Measurements from ENCODE around the gene STAT3.
"Not testable (repeated sequence)": the region's sequence is repeated elsewhere in the genome, so short reads cannot be mapped to it uniquely, and the experiment has no call there.

STAT3 gene

GRCh38 chr17:42305031-42305330, 83.3 kb downstream of the STAT3 start:
- in situ Hi-C loops (cut with MboI; ENCODE audit: low sequenced_read_pairs), result not testable (repeated sequence)

- in situ Hi-C loops (cut with MboI; ENCODE audit: low sequenced_read_pairs), result no loop called here
Measured at GRCh38 chr17:42304187-42305030, 83.8 kb downstream of the STAT3 start.

DNA sequence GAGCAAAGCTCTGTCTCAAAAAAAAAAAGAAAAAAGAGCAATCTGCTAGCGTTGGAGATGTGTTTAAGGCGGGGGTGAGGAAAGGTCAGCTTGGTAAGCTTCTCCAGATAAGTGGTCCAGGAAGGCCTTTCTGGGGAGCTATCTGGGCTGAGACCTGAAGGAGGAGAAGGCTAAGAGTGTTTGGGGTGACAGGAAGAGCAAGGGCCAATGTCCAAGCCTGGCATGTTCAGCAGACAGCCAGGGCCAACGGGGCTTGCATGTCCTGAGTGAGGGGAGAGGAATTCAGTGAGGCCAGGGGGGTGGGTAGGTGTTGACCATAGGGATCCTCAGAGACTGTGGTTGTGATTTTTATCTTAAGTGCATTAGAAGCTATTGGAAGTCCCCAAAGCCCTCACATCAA, 84.5 kb downstream of the STAT3 start:
- in situ Hi-C loops (cut with MboI; ENCODE audit: low sequenced_read_pairs), result no loop called here

GRCh38 chr17:42301022-42301421, 87.2 kb downstream of the STAT3 start:
- in situ Hi-C loops (cut with MboI; ENCODE audit: low sequenced_read_pairs), result no loop called here

DNA sequence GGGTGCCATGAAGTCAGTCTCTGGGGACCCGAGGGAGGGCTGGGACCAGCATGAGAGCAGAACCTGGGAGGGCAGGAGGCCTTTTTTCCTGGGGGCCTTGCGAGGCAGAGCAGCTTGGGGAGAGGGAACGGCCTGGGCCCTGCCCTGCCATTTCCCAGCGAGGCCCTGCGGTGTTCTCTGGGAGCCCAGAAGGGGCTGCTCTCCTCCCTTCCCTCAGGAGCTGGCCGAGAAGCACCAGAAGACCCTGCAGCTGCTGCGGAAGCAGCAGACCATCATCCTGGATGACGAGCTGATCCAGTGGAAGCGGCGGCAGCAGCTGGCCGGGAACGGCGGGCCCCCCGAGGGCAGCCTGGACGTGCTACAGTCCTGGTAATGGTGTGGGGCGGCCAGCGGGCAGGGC, 88.3 kb downstream of the STAT3 start:
- in situ Hi-C loops (cut with MboI; ENCODE audit: low sequenced_read_pairs), result not testable (repeated sequence)

DNA sequence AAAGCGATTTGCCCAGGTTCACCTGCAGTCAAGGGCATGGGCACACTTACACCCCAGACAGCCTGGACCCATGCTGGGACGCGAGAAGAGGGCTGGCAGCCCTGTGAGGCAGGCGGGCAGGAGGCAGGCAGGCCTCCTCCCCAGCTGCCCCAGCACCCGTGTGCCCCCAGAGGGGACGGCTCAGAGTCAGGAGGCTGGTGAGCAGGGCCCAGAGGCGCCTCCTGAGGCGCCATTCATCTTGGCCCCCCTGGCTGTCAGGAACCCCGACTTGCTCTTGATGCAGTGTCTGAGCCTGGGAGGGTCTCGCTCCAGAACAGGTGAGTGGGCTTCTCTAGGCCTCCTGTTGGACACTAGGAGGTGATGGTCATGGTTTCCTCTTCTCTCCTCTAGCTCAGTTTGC, 88.9 kb downstream of the STAT3 start:
- in situ Hi-C loops (cut with MboI; ENCODE audit: low sequenced_read_pairs), result not testable (repeated sequence)

DNA sequence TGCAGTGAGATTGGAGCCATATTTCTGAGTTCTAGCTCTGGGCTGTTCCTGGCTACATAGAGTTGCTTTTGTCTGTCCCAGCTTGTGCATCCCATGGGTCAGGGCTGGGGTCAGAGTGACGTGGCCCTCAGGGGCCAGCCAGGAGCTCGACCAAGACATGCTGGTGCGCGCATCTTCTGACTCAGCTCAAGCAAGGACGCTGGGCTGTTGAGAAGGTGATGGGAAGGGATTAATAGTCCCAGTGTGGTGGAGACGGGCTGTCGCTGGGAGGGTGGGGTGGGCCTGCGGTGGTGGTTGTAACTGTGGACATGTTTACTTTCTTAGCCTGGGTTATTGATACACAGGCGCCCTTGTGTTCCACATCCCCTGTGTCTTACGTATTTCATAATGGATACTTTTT, 90.5 kb downstream of the STAT3 start:
- in situ Hi-C loops (cut with MboI; ENCODE audit: low sequenced_read_pairs), result not testable (repeated sequence)

DNA sequence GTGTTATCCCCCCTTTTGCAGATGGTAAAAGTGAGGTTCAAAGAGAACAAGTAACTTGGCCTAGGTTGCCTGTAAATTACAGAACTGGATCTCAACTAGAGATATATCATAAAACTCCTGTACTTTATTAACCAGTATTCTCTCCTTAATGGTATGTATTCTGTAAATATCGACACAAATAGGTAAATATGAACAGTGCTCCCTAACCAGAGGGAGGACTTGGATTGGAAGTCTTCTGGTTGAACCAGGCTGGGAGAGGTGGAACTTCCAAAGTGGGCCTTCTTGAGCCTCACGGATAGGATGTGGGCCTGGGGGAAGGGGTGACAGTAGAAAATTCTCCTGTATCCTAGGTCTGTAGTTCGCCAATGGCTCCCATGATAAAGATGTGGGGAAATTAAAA, 92.2 kb downstream of the STAT3 start:
- in situ Hi-C loops (cut with MboI; ENCODE audit: low sequenced_read_pairs), result no loop called here

DNA sequence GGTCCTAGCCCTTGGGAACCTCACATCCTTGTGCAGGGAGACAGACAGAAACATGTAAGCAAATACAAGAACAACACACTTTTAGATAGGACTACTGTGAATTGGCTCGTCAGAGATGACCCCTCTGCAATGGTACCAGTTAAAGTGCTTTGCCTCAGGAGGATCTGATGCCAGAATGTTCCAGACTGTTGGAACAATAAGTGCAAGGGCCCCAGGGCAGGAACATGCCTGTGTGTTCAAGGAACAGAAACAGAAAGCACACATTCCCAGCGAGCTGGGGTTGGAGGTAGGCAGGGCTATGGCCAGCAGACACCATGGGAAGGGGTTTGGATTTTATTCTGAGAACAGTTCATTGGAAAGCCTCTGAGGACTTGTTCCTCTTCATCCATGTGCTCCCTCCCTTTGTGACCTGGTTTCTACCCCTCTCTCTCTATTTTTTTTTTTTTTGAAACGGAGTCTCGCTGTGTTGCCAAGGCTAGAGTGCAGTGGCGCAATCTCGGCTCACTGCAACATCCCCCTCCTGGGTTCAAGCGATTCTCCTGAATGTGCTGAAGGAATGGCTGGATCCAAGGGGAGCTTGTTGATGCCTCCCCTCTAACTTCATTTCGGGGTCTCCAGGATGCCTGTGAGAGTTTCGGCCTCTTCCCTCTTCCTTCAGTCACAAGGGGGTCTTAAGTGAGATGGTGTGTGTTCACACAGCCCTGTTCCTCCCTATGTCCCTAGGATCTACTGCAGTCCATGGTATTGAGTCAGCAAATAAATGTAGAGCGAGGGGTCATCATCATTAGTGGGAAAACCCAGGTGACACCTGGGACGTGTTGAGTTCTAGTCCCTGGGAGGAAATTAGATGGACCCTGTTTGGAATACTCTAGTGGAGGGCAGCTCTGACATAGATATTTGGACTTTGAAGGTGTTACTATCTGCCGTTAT, 93.5 kb downstream of the STAT3 start:
- in situ Hi-C loops (cut with MboI; ENCODE audit: low sequenced_read_pairs), result no loop called here

GRCh38 chr17:42291129-42291528, 97.1 kb downstream of the STAT3 start:
- in situ Hi-C loops (cut with MboI; ENCODE audit: low sequenced_read_pairs), result no loop called here

- in situ Hi-C loops (cut with MboI; ENCODE audit: low sequenced_read_pairs), result no loop called here
Measured at GRCh38 chr17:42290577-42290976, 97.7 kb downstream of the STAT3 start.

- in situ Hi-C loops (cut with MboI; ENCODE audit: low sequenced_read_pairs), result no loop called here
Measured at GRCh38 chr17:42289611-42290181, 98.5 kb downstream of the STAT3 start.

GRCh38 chr17:42288803-42289610, 99.2 kb downstream of the STAT3 start:
- in situ Hi-C loops (cut with MboI; ENCODE audit: low sequenced_read_pairs), result no loop called here

DNA sequence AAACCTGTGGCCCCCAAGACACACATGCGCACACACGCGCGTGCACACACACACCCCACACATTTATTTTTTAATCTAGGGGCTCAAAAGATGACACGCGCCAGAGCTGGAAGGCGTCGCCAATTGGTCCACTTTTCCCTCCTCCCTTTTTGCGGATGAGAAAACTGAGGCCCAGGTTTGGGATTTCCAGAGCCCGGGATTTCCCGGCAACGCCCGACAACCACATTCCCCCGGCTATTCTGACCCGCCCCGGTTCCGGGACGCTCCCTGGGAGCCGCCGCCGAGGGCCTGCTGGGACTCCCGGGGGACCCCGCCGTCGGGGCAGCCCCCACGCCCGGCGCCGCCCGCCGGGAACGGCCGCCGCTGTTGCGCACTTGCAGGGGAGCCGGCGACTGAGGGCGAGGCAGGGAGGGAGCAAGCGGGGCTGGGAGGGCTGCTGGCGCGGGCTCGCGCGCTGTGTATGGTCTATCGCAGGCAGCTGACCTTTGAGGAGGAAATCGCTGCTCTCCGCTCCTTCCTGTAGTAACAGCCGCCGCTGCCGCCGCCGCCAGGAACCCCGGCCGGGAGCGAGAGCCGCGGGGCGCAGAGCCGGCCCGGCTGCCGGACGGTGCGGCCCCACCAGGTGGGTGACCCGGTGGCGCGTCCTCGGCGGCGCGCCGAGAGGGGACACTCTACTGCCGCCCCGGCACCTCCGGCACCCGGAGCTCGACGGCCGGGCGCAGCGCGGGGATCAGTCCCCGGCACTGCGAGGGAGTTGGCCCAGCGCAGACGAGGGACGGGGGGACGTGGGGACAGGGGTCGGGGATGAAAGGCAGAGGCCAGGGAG, 100.1 kb downstream of the STAT3 start, which contains the start of gene STAT5A:
Gene STAT5A, plus strand, starts transcription at position 522 of the 826 bp plus-strand sequence. CDS start 914 bp downstream, outside the sequence.
- in situ Hi-C loops (cut with MboI; ENCODE audit: low sequenced_read_pairs), result no loop called here

DNA sequence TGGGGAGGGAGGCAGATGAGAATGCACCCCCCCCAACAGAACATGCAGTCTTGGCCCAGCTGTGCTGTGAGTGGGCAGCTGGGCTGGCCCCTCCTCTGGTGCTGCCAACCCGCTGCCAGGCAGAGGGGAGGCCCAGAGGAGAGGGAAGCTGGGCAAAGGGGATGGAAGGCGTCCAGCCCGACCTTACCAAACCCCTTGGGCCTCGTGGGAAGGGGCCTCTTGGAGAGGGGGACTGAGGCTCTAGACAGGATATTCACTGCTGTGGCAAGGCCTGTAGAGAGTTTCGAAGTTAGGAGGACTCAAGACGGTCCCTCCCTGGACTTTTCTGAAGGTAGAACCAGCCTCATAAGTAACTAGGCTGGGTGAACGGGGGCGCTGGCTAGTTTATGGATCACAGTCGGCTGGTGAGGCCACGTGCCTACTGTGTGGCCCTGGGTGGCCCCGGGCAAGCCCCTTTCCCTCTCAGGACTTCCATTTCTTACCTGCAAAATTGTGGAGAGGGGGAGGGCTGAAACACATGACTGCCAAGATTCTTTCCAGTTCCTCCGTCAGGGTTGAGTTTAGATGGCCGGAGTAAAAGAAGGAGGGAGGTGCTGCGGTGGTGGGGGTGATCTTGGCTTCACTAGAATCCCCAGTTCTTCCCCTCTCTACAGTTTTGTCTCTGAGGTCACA, 100.8 kb downstream of the STAT3 start:
- in situ Hi-C loops (cut with MboI; ENCODE audit: low sequenced_read_pairs), result no loop called here

GRCh38 chr17:42286411-42287221, 101.6 kb downstream of the STAT3 start:
- in situ Hi-C loops (cut with MboI; ENCODE audit: low sequenced_read_pairs), result no loop called here

DNA sequence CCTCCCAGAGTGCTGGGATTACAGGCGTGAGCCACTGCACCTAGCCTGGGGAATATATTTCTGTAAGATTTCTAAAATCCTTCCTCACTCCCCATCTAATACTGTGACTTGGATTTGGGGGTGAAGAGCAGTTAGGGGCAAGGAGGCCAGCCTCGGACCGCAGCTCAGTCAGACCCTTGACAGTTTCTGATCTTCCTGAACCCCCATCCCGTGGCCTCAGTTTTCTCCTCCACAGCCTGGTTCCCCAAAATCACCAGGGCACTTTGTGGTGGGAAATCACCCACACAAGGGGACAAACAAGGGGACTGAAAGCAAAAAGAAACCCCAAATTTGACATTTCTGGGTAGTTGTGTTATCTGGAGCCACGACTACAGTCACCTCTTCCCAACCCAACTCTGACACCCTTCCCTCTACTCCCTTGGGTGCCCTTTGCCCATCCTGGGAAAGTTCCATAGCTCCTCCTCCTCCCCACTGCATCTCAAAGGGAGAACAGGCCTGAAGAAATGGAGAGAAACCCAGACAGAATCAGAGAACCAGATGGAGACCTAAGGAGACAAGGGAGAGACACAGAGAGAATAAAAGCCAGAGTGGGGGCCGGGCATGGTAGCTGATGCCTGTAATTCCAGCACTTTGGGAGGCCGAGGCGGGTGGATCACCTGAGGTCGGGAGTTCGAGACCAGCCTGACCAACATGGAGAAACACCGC, 102.7 kb downstream of the STAT3 start:
- in situ Hi-C loops (cut with MboI; ENCODE audit: low sequenced_read_pairs), result no loop called here

DNA sequence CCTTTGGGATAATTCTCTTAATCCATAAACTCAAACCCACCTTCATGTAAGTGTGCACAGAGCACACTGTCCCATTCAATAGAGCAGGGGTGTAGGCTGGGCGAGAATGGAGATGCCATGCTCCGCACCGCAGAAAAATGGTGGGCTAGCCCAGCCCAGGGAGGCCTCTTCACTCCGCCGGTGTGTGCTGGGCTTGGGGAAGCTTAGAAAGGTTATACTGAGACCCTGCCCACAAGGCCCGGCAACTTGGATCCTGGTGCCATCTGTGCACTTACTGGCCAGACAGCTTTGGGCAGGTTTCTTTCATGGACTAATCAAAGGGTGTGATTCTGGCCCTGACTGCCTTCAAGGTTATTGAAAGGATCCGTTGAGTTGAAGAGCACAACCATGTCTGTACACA, 103.7 kb downstream of the STAT3 start:
- in situ Hi-C loops (cut with MboI; ENCODE audit: low sequenced_read_pairs), result no loop called here

Data from HL-60/S4 treated with phorbol 12-myristate 13-acetate at 8.2 ng/mL for 4 days and 3 days (cell line).